Loucy (cell line): Measurements from ENCODE around the gene FTSJ3.

Experiments used
- EZH2phosphoT487 ChIP-seq: fragments of 200-600 bp; IDR thresholded peaks from 2 replicates; pipeline ENCODE4 v1.6.1; 2018; ENCODE audit warnings: antibody characterized with exemption, mild to moderate bottlenecking, moderate library complexity, borderline replicate concordance
- TF ChIP-seq, protein P1 (sequence below): fragments of 200-600 bp; sonication (generic); conservative IDR thresholded peaks from 2 replicates; pipeline ENCODE4 v1.5.1; 2014; ENCODE audit warnings: mild to moderate bottlenecking, antibody characterized with exemption, low read length

DNA sequence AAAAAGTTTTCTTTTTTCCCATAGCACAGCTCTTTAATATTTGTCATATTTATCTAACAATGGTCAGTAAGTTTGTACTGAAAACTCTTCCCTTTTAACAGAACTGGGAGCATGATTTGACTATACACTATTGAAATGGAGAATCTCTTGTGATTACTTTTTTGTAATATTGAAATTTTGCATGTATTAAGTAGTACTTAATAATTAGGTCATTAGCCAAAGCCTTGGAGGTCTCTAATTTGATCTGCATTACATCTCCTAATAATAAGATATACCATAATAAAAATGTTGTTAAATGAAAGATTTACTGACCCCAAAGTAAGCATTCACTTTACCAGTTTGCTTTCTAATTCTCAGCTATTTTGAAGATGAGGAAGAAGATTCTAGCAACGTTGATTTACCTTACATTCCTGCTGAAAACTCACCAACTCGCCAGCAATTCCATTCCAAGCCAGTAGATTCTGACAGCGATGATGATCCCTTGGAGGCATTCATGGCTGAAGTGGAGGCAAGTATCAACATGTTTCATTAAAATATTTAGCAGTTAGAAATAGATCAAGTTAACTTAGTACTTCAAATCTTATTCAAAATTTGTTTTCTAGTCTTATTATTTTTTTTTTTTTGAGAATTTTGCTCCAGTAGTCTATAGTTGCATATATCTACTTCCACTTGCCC, 35.3 kb downstream of the FTSJ3 start:
- TF ChIP-seq, protein P1, sequence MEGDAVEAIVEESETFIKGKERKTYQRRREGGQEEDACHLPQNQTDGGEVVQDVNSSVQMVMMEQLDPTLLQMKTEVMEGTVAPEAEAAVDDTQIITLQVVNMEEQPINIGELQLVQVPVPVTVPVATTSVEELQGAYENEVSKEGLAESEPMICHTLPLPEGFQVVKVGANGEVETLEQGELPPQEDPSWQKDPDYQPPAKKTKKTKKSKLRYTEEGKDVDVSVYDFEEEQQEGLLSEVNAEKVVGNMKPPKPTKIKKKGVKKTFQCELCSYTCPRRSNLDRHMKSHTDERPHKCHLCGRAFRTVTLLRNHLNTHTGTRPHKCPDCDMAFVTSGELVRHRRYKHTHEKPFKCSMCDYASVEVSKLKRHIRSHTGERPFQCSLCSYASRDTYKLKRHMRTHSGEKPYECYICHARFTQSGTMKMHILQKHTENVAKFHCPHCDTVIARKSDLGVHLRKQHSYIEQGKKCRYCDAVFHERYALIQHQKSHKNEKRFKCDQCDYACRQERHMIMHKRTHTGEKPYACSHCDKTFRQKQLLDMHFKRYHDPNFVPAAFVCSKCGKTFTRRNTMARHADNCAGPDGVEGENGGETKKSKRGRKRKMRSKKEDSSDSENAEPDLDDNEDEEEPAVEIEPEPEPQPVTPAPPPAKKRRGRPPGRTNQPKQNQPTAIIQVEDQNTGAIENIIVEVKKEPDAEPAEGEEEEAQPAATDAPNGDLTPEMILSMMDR, result no peak
- TF ChIP-seq EZH2phosphoT487, result no peak
